Glomerular endothelial cell (primary cell): Measurements from ENCODE around the gene ORC6. TPM values are rescaled to one million over a fixed set of nuclear protein-coding genes. Genes with fewer than 3 reads are reported as not detected.

ENCODE experiments used
- DNase-seq: peaks from one replicate; pipeline ENCODE4 v3.0.0-alpha.2; 2011; ENCODE audit warnings: low read depth, low spot score; ENCODE audit errors: extremely low read depth
- total RNA-seq: library from RNA; depleted of rRNA; stranded (reverse); fragments of >200 nt; gene quantifications from 2 replicates; pipeline ENCODE4 v1.2.3, GENCODE V29; 2015

ORC6 gene
- total RNA-seq, 1 donor from 2014 or later = 13.0 TPM

- no peak for DNase-seq
These were observed 41.6 kb downstream of the ORC6 start for GRCh38 chr16:46730801-46731690.

- DNase-seq = no peak
These were observed 42.5 kb downstream of the ORC6 start for GRCh38 chr16:46731691-46732555.

- DNase-seq = no peak
These were observed 43.1 kb downstream of the ORC6 start for GRCh38 chr16:46732561-46732960.

GRCh38 chr16:46733319-46733830 is 43.9 kb downstream of the ORC6 start:
- DNase-seq = no peak

GRCh38 chr16:46736695-46737094 is 47.2 kb downstream of the ORC6 start:
- no peak for DNase-seq

- DNase-seq = no peak
These were observed 48.3 kb downstream of the ORC6 start for GRCh38 chr16:46737621-46738214.

GRCh38 chr16:46739934-46740333 is 50.5 kb downstream of the ORC6 start:
- no peak for DNase-seq

GRCh38 chr16:46743232-46743719 is 53.8 kb downstream of the ORC6 start:
- DNase-seq = no peak

- no peak for DNase-seq
These were observed 56.2 kb downstream of the ORC6 start for GRCh38 chr16:46745617-46746016.

- DNase-seq = no peak
These were observed 57.6 kb downstream of the ORC6 start for GRCh38 chr16:46746821-46747776.

Other genes starting within 250 kb of the ORC6 start
- 2.6 and 6.5 TPM in 2 replicates for gene SHCBP1, start 68.3 kb upstream of the ORC6 start, total RNA-seq
- 62.1 and 71.4 TPM in 2 replicates for gene VPS35, start 481 bp upstream of the ORC6 start, total RNA-seq
- gene MYLK3, start 58.7 kb downstream of the ORC6 start, total RNA-seq = 0.06 TPM in 1 of 2 replicates, not detected in the other
- 6.8 and 7.7 TPM in 2 replicates for gene C16orf87, start 141.5 kb downstream of the ORC6 start, total RNA-seq
- 8.3 and 11.0 TPM in 2 replicates for gene GPT2, start 194.7 kb downstream of the ORC6 start, total RNA-seq